ENCODE measurements around the gene FUCA1.
"Not testable (repeated sequence)": the region's sequence is repeated elsewhere in the genome, so short reads cannot be mapped to it uniquely, and the experiment has no call there.

GRCh38 chr1:23834156-23834555, 33.9 kb downstream of the FUCA1 start:
- TF ChIP-seq CTCF (IDR thresholded peaks at IDR 0.05; ENCODE audit: low read depth, low read length); EZH2phosphoT487 (IDR thresholded peaks at IDR 0.05; ENCODE audit: low read depth): not testable (repeated sequence)
